HepG2 (cell line): ENCODE measurements around the gene CPT1B.

Source experiments
- BATF2 ChIP-seq: sonication (generic); formaldehyde crosslinking; IDR thresholded peaks from 2 replicates; pipeline ENCODE4 v1.8.0; 2022; ENCODE audit warnings: mild to moderate bottlenecking, missing genetic modification reagents, moderate library complexity
- HDAC6 ChIP-seq: fragments of 200-600 bp; sonication (generic); IDR thresholded peaks from 2 replicates; pipeline ENCODE4 v1.7.0; 2017; ENCODE audit warnings: mild to moderate bottlenecking, antibody characterized with exemption, low read length, low read depth
- MTA1 ChIP-seq: sonication (generic); formaldehyde crosslinking; IDR thresholded peaks from 2 replicates; pipeline ENCODE4 v1.4.0; 2020; ENCODE audit warnings: missing genetic modification reagents, mild to moderate bottlenecking, borderline replicate concordance
- MYC ChIP-seq: sonication (generic); formaldehyde crosslinking; IDR thresholded peaks from 2 replicates; pipeline ENCODE4 v1.9.0; 2021; ENCODE audit warnings: missing genetic modification reagents, borderline replicate concordance
- PLSCR1 ChIP-seq: sonication (generic); formaldehyde crosslinking; IDR thresholded peaks from 2 replicates; pipeline ENCODE4 v1.5.0; 2020; ENCODE audit warnings: missing genetic modification reagents, mild to moderate bottlenecking, borderline replicate concordance
- PRDM15 ChIP-seq: sonication (generic); formaldehyde crosslinking; IDR thresholded peaks from 2 replicates; pipeline ENCODE4 v1.4.0; 2020; ENCODE audit warnings: missing genetic modification reagents
- SMARCC2 ChIP-seq: fragments of 450-650 bp; IDR thresholded peaks from 2 replicates; pipeline ENCODE4 v1.6.1; 2017; ENCODE audit warnings: antibody characterized with exemption, mild to moderate bottlenecking
- SMARCE1 ChIP-seq: fragments of 450-650 bp; IDR thresholded peaks from 2 replicates; pipeline ENCODE4 v1.6.1; 2017; ENCODE audit warnings: borderline replicate concordance
- SP1 ChIP-seq, 2 experiments: fragments of 450-650 bp in 1 of 2; sonication (generic) in 1 of 2; formaldehyde crosslinking in 1 of 2; IDR thresholded peaks; 2 replicates each; pipeline versions ENCODE4 v1.4.0 to v1.6.1; 2016 to 2020; ENCODE audit warnings: missing genetic modification reagents in 1 of 2
- SRF ChIP-seq: IDR thresholded peaks from 2 replicates; pipeline ENCODE4 v1.6.1; 2011; ENCODE audit warnings: mild to moderate bottlenecking, low read depth, low read length, moderate library complexity
- ZNF34 ChIP-seq: sonication (generic); formaldehyde crosslinking; IDR thresholded peaks from 2 replicates; pipeline ENCODE4 v1.4.0; 2020; ENCODE audit warnings: mild to moderate bottlenecking, missing genetic modification reagents, borderline replicate concordance
- ZUFSP ChIP-seq: sonication (generic); formaldehyde crosslinking; IDR thresholded peaks from 2 replicates; pipeline ENCODE4 v1.9.0; 2021; ENCODE audit warnings: missing genetic modification reagents, mild to moderate bottlenecking, borderline replicate concordance
- TF ChIP-seq, protein P1 (sequence below): sonication (generic); formaldehyde crosslinking; conservative IDR thresholded peaks from 2 replicates; pipeline ENCODE4 v1.8.1; 2023; ENCODE audit warnings: missing genetic modification reagents

DNA sequence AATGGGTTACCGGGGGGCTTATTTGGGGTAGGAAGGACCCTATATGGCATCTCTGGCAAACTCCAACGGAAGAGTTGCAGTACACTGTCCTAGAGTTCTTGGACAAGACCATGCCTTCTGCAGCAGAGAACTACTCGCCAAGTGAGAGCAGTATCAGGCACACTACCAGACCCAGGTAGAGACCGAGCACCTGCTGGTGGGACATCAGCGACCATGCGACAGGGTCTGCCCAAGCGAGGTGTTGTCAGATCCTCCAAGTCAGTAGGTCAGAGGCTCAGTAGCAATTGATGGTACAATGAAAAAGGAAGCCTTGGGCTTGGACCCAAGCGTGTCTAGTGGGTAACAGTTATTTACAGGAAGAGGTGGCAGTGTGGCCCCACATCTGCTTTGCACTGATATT lies 7.6 kb upstream of the CPT1B start:
- no peak for TF ChIP-seq PRDM15
- no peak for TF ChIP-seq SMARCC2
- TF ChIP-seq PLSCR1 = no peak
- TF ChIP-seq HDAC6 = no peak
- no peak for TF ChIP-seq MTA1 (CRISPR knock-in tag)
- TF ChIP-seq, protein P1, sequence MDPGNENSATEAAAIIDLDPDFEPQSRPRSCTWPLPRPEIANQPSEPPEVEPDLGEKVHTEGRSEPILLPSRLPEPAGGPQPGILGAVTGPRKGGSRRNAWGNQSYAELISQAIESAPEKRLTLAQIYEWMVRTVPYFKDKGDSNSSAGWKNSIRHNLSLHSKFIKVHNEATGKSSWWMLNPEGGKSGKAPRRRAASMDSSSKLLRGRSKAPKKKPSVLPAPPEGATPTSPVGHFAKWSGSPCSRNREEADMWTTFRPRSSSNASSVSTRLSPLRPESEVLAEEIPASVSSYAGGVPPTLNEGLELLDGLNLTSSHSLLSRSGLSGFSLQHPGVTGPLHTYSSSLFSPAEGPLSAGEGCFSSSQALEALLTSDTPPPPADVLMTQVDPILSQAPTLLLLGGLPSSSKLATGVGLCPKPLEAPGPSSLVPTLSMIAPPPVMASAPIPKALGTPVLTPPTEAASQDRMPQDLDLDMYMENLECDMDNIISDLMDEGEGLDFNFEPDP (CRISPR knock-in tag) = no peak
- no peak for TF ChIP-seq MYC (CRISPR knock-in tag)
- no peak for TF ChIP-seq SP1 (IDR thresholded peaks at IDR 0.05)
- TF ChIP-seq SP1 (CRISPR knock-in tag; IDR thresholded peaks at IDR 0.05) = no peak
- no peak for TF ChIP-seq ZUFSP
- no peak for TF ChIP-seq BATF2 (CRISPR knock-in tag)
- TF ChIP-seq SRF = no peak
- TF ChIP-seq ZNF34 (CRISPR knock-in tag) = no peak
- no peak for TF ChIP-seq SMARCE1
